Smooth muscle cell (in vitro differentiated cells): ENCODE measurements around the gene ARHGAP20. TPM values are rescaled to one million over a fixed set of nuclear protein-coding genes. Genes with fewer than 3 reads are reported as not detected.

Experiments
- DNase-seq: peaks from one replicate; lab custom pipeline; 2025; ENCODE audit not compliant: unreplicated experiment; lab: John Stamatoyannopoulos, UW
- H2AFZ ChIP-seq: fragments of 200-600 bp; sonication (generic); 2 replicates; pipeline ENCODE4 v1.6.0; 2016; ENCODE audit warnings: antibody characterized with exemption, low read depth, mild to moderate bottlenecking
- H3F3A ChIP-seq: fragments of 200-600 bp; sonication (generic); 2 replicates; pipeline ENCODE4 v1.6.0; 2017; ENCODE audit warnings: antibody characterized with exemption, low read depth
- H3K27ac ChIP-seq: fragments of 200-600 bp; sonication (generic); 2 replicates; pipeline ENCODE4 v1.5.1; 2016; ENCODE audit warnings: low read depth, mild to moderate bottlenecking
- H3K27me3 ChIP-seq: fragments of 200-600 bp; sonication (generic); 2 replicates; pipeline ENCODE4 v1.6.1; 2016; ENCODE audit warnings: low read depth, mild to moderate bottlenecking
- H3K36me3 ChIP-seq: fragments of 200-600 bp; sonication (generic); 2 replicates; pipeline ENCODE4 v1.5.1; 2016; ENCODE audit warnings: low read depth
- H3K4me1 ChIP-seq: fragments of 200-600 bp; sonication (generic); 2 replicates; pipeline ENCODE4 v1.5.1; 2016; ENCODE audit warnings: low read depth
- H3K4me2 ChIP-seq: fragments of 200-600 bp; sonication (generic); 2 replicates; pipeline ENCODE4 v1.6.0; 2016; ENCODE audit warnings: mild to moderate bottlenecking
- H3K4me3 ChIP-seq: fragments of 200-600 bp; sonication (generic); 2 replicates; pipeline ENCODE4 v1.5.1; 2016; ENCODE audit warnings: mild to moderate bottlenecking
- H3K79me2 ChIP-seq: fragments of 200-600 bp; sonication (generic); 2 replicates; pipeline ENCODE4 v1.6.0; 2016; ENCODE audit warnings: low read depth, mild to moderate bottlenecking
- H3K9ac ChIP-seq: fragments of 200-600 bp; sonication (generic); 2 replicates; pipeline ENCODE4 v1.6.0; 2016; ENCODE audit warnings: low read depth
- H3K9me3 ChIP-seq: fragments of 200-600 bp; sonication (generic); replicated peaks from 2 replicates; pipeline ENCODE4 v1.5.1; 2016; ENCODE audit warnings: low read depth
- H4K20me1 ChIP-seq: fragments of 200-600 bp; sonication (generic); 2 replicates; pipeline ENCODE4 v1.6.0; 2016; ENCODE audit warnings: low read depth
- WGBS: methylation state at CpG from one replicate; pipeline ENCODE4 v1.1.7; 2016; ENCODE audit warnings: low lambda C conversion rate; 5-methylcytosine and 5-hydroxymethylcytosine counted together
- polyA plus RNA-seq: library from polyadenylated mRNA; unstranded; fragments of >200 nt; fragmentation: Nextera tagmentation; extraction: Ambion mirVana; gene quantifications from 2 replicates; pipeline ENCODE4 v1.2.1, GENCODE V29; 2016
- total RNA-seq: library from RNA; depleted of rRNA; stranded (reverse); fragments of >200 nt; gene quantifications from 2 replicates; pipeline ENCODE4 v1.2.3, GENCODE V29; 2014
- TF ChIP-seq, protein P1 (sequence below): fragments of 200-600 bp; sonication (generic); IDR thresholded peaks from 2 replicates; pipeline ENCODE4 v1.5.1; 2017; ENCODE audit warnings: borderline replicate concordance, mild to moderate bottlenecking, antibody characterized with exemption; ENCODE audit not compliant: insufficient read depth, poor library complexity, severe bottlenecking

The ARHGAP20 gene
- total and polyA plus RNA-seq, 2 experiments from 2014 or later = 0.33 to 1.6 TPM

- H3K79me2 ChIP-seq = no peaks in the 10 kb centered on the region
- no peak overlapping the region for H2AFZ ChIP-seq
- TF ChIP-seq, protein P1, sequence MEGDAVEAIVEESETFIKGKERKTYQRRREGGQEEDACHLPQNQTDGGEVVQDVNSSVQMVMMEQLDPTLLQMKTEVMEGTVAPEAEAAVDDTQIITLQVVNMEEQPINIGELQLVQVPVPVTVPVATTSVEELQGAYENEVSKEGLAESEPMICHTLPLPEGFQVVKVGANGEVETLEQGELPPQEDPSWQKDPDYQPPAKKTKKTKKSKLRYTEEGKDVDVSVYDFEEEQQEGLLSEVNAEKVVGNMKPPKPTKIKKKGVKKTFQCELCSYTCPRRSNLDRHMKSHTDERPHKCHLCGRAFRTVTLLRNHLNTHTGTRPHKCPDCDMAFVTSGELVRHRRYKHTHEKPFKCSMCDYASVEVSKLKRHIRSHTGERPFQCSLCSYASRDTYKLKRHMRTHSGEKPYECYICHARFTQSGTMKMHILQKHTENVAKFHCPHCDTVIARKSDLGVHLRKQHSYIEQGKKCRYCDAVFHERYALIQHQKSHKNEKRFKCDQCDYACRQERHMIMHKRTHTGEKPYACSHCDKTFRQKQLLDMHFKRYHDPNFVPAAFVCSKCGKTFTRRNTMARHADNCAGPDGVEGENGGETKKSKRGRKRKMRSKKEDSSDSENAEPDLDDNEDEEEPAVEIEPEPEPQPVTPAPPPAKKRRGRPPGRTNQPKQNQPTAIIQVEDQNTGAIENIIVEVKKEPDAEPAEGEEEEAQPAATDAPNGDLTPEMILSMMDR = no peak
- no peak for DNase-seq
- H3K4me3 ChIP-seq = no peak overlapping the region
- peaks cover 19% of the 10 kb centered on the region for H3K27me3 ChIP-seq
- peaks cover 8% of the 10 kb centered on the region for H3F3A ChIP-seq
- no peaks in the 10 kb centered on the region for H3K9me3 ChIP-seq
- no peaks in the 10 kb centered on the region for H3K4me1 ChIP-seq
- WGBS = 28% methylated on average over 3 of the region's 3 CpGs
- H3K9ac ChIP-seq = no peak overlapping the region
- no peaks in the 10 kb centered on the region for H3K36me3 ChIP-seq
- peak overlapping the region; percentile 67 for H3K4me2 ChIP-seq
- H3K27ac ChIP-seq = no peak overlapping the region
- no peaks in the 10 kb centered on the region for H4K20me1 ChIP-seq
Observed at GRCh38 chr11:110720431-110721275, 8.4 kb upstream of the ARHGAP20 start.

GRCh38 chr11:110716361-110716760, 4.1 kb upstream of the ARHGAP20 start:
- no peak overlapping the region for H3K27ac ChIP-seq
- peaks cover 22% of the 10 kb centered on the region for H3K27me3 ChIP-seq
- no peak overlapping the region for H3K4me3 ChIP-seq
- H3K4me1 ChIP-seq = peaks cover 4% of the 10 kb centered on the region
- peak overlapping the region; percentile 1 for H3K4me2 ChIP-seq
- H2AFZ ChIP-seq = no peak overlapping the region
- 88% methylated on average over 2 of the region's 2 CpGs for WGBS
- H4K20me1 ChIP-seq = no peaks in the 10 kb centered on the region
- H3F3A ChIP-seq = peaks cover 6% of the 10 kb centered on the region
- TF ChIP-seq, protein P1 = no peak
- no peaks in the 10 kb centered on the region for H3K79me2 ChIP-seq
- no peaks in the 10 kb centered on the region for H3K36me3 ChIP-seq
- DNase-seq = no peak
- no peak overlapping the region for H3K9ac ChIP-seq
- no peaks in the 10 kb centered on the region for H3K9me3 ChIP-seq

DNA sequence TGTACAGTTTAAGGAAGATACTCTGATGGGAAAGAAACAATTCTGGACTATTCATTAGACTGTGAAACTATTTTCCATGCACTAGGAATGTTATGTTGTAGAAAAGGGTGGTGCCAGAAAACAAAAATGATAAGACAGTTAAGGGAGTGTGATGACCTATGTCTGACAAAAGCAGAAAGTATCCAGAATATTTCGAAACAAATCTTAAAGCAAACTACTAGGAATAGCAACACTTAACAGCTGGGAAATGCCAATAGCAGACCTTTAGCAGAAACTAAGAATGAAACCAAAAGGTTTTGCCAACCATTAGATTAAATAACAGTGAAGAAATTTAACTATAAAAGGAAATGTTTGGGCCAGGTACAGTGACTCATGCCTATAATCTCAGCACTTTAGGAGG, 3.3 kb upstream of the ARHGAP20 start:
- TF ChIP-seq, protein P1 = no peak
- H3K4me3 ChIP-seq = no peak overlapping the region
- H3K9ac ChIP-seq = no peak overlapping the region
- no peaks in the 10 kb centered on the region for H3F3A ChIP-seq
- no peaks in the 10 kb centered on the region for H3K36me3 ChIP-seq
- 54% methylated on average over 1 of the region's 1 CpG for WGBS
- DNase-seq = no peak
- H3K79me2 ChIP-seq = no peaks in the 10 kb centered on the region
- H3K27ac ChIP-seq = no peak overlapping the region
- H3K9me3 ChIP-seq = no peaks in the 10 kb centered on the region
- peaks cover 9% of the 10 kb centered on the region for H3K4me1 ChIP-seq
- H3K4me2 ChIP-seq = peak overlapping the region; percentile 18
- peaks cover 31% of the 10 kb centered on the region for H3K27me3 ChIP-seq
- H2AFZ ChIP-seq = no peak overlapping the region
- no peaks in the 10 kb centered on the region for H4K20me1 ChIP-seq

- Histone ChIP-seq H3K9me3 (no peaks in the 10 kb centered on the region), H3K9ac (no peak overlapping the region), H3K27me3 (peaks cover 51% of the 10 kb centered on the region), H3K27ac (no peak overlapping the region), H3K79me2 (no peaks in the 10 kb centered on the region), H3K4me2 (peak overlapping the region; percentile 86), H3K36me3 (no peaks in the 10 kb centered on the region), H3K4me1 (peaks cover 9% of the 10 kb centered on the region), H3K4me3 (peak overlapping the region; percentile 61), H2AFZ (no peak overlapping the region), H3F3A (no peaks in the 10 kb centered on the region), H4K20me1 (no peaks in the 10 kb centered on the region)
- TF ChIP-seq, protein P1 = no peak
- 77% methylated on average over 9 of the region's 9 CpGs for WGBS
- no peak for DNase-seq
Observed at GRCh38 chr11:110713449-110713776, 1.2 kb upstream of the ARHGAP20 start.
